HCT116 (cell line): Measurements from ENCODE around the gene SNAPC4. TPM values are rescaled to one million over a fixed set of nuclear protein-coding genes. Genes with fewer than 3 reads are reported as not detected.

Experiments used
- ATAC-seq: fragments of 200-7000 bp; cut with Tn5 transposase; 2 replicates; pipeline ENCODE4 v1.9.1; 2020; ENCODE audit warnings: mild to moderate bottlenecking, moderate library complexity
- BruUV-seq: library from RNA; stranded (reverse); fragments of 400-500 nt; replicated peaks from 2 replicates; lab custom pipeline; 2021; lab: Mats Ljungman, UMichigan
- CTCF ChIA-PET: fragments of 300-600 bp; sonication (Branson Sonifier 250); formaldehyde crosslinking; loops from one replicate; lab custom pipeline; 2021; ENCODE audit warnings: antibody characterized with exemption; lab: Charles Lee
- POLR2A ChIA-PET: fragments of 300-600, 350-600 bp; sonication (Branson Sonifier 250); formaldehyde crosslinking; loops from one replicate; lab custom pipeline; 2021; ENCODE audit warnings: antibody characterized with exemption; lab: Charles Lee
- RAD21 ChIA-PET, 2 experiments: fragments of 300-600 bp; sonication (Branson Sonifier 250); formaldehyde crosslinking; loops; one replicate each; lab custom pipeline; 2023; ENCODE audit warnings: low total read pairs in 2 of 2; ENCODE audit not compliant: uncharacterized antibody in 2 of 2, unreplicated experiment in 2 of 2, low non-redundant PET in 1 of 2; lab: Charles Lee
- DNase-seq: peaks from one replicate; pipeline ENCODE4 v3.0.0-alpha.2; 2010; ENCODE audit warnings: low read depth, low spot score
- H2AFZ ChIP-seq: fragments of 200-600 bp; shearing (Covaris generic), sonication (generic); 2 replicates; pipeline ENCODE4 v1.6.1; 2017; ENCODE audit warnings: low read depth, mixed run types, mixed read lengths, antibody characterized with exemption, low read length; ENCODE audit not compliant: poor library complexity, severe bottlenecking
- H3K27ac ChIP-seq: 2 replicates; pipeline ENCODE4 v1.5.1; 2012; ENCODE audit warnings: low read depth, low read length
- H3K27me3 ChIP-seq: fragments of 200-600 bp; sonication (generic); 2 replicates; pipeline ENCODE4 v1.6.1; 2016; ENCODE audit warnings: mixed run types, low read length, mixed read lengths; ENCODE audit not compliant: insufficient read depth
- H3K36me3 ChIP-seq, 2 experiments: fragments of 200-500 bp in 1 of 2; fragments of 200-600 bp in 1 of 2; sonication (Bioruptor generic) in 1 of 2; sonication (generic) in 1 of 2; 2 replicates each; pipeline versions ENCODE4 v1.5.1 to v1.6.1; 2014 to 2016; ENCODE audit warnings: low read length in 2 of 2, inconsistent platforms in 1 of 2, mixed read lengths in 1 of 2, mixed run types in 1 of 2; ENCODE audit not compliant: insufficient read depth in 2 of 2, control insufficient read depth in 1 of 2
- H3K4me1 ChIP-seq, 2 experiments: fragments of 200-600 bp in 1 of 2; sonication (generic) in 1 of 2; 2 replicates each; pipeline versions ENCODE4 v1.5.1 to v1.6.1; 2012 to 2017; ENCODE audit warnings: low read length in 2 of 2, inconsistent platforms in 1 of 2, mild to moderate bottlenecking in 1 of 2, mixed read lengths in 1 of 2, mixed run types in 1 of 2, moderate library complexity in 1 of 2; ENCODE audit not compliant: insufficient read depth in 2 of 2, control insufficient read depth in 1 of 2
- H3K4me2 ChIP-seq: fragments of 200-600 bp; sonication (generic); 2 replicates; pipeline ENCODE4 v1.6.1; 2017; ENCODE audit warnings: mixed run types, low read length, mixed read lengths
- H3K4me3 ChIP-seq, 2 experiments: fragments of 200-600 bp in 1 of 2; sonication (generic) in 1 of 2; replicated peaks in 1 of 2; 2 replicates each; pipeline ENCODE4 v1.5.1; 2011 to 2016; ENCODE audit warnings: low read length in 2 of 2, control low read depth in 1 of 2, low read depth in 1 of 2, mild to moderate bottlenecking in 1 of 2, mixed read lengths in 1 of 2, mixed run types in 1 of 2
- H3K79me2 ChIP-seq: fragments of 200-600 bp; sonication (generic); 2 replicates; pipeline ENCODE4 v1.6.1; 2017; ENCODE audit warnings: mild to moderate bottlenecking, mixed run types, low read length, moderate library complexity, mixed read lengths; ENCODE audit not compliant: insufficient read depth
- H3K9ac ChIP-seq: fragments of 200-600 bp; sonication (generic); 2 replicates; pipeline ENCODE4 v1.6.1; 2016; ENCODE audit warnings: low read length, mixed read lengths
- H3K9me2 ChIP-seq: fragments of 200-600 bp; sonication (generic), shearing (Covaris generic); 2 replicates; pipeline ENCODE4 v1.6.1; 2017; ENCODE audit warnings: mixed run types, mild to moderate bottlenecking, moderate library complexity; ENCODE audit not compliant: insufficient read depth
- H3K9me3 ChIP-seq, 2 experiments: fragments of 200-500 bp in 1 of 2; fragments of 200-600 bp in 1 of 2; sonication (Bioruptor generic) in 1 of 2; sonication (generic) in 1 of 2; 2 replicates each; pipeline ENCODE4 v1.6.1; 2014 to 2017; ENCODE audit warnings: low read length in 2 of 2, mixed read lengths in 2 of 2, inconsistent platforms in 1 of 2, low read depth in 1 of 2, mild to moderate bottlenecking in 1 of 2, mixed run types in 1 of 2, moderate library complexity in 1 of 2; ENCODE audit not compliant: control insufficient read depth in 1 of 2, insufficient read depth in 1 of 2
- H4K20me1 ChIP-seq: fragments of 200-600 bp; sonication (generic), shearing (Covaris generic); 2 replicates; pipeline ENCODE4 v1.6.1; 2017; ENCODE audit warnings: mixed run types, mild to moderate bottlenecking, moderate library complexity; ENCODE audit not compliant: insufficient read depth
- ATF3 ChIP-seq: IDR thresholded peaks from 2 replicates; pipeline ENCODE4 v1.6.1; 2012
- CBX3 ChIP-seq: IDR thresholded peaks from 2 replicates; pipeline ENCODE4 v1.6.1; 2012; ENCODE audit warnings: low read depth
- EGR1 ChIP-seq: IDR thresholded peaks from 2 replicates; pipeline ENCODE4 v1.6.1; 2012; ENCODE audit warnings: low read depth
- ELF1 ChIP-seq: IDR thresholded peaks from 2 replicates; pipeline ENCODE4 v1.6.1; 2012; ENCODE audit warnings: low read depth, borderline replicate concordance
- FOSL1 ChIP-seq: IDR thresholded peaks from 2 replicates; pipeline ENCODE4 v1.6.1; 2012; ENCODE audit warnings: low read depth
- JUND ChIP-seq: IDR thresholded peaks from 2 replicates; pipeline ENCODE4 v1.6.1; 2012
- POLR2A ChIP-seq: IDR thresholded peaks from 2 replicates; pipeline ENCODE4 v1.7.0; 2011; ENCODE audit warnings: borderline replicate concordance; ENCODE audit not compliant: insufficient read depth, insufficient read length; ENCODE audit errors: extremely low read depth
- POLR2AphosphoS5 ChIP-seq: IDR thresholded peaks from 2 replicates; pipeline ENCODE4 v1.6.1; 2011; ENCODE audit warnings: mild to moderate bottlenecking, low read depth, low read length, moderate library complexity
- REST ChIP-seq: IDR thresholded peaks from 2 replicates; pipeline ENCODE4 v1.6.1; 2012; ENCODE audit warnings: low read depth
- SIN3A ChIP-seq: IDR thresholded peaks from 2 replicates; pipeline ENCODE4 v1.6.1; 2012; ENCODE audit warnings: low read depth
- SRF ChIP-seq: IDR thresholded peaks from 2 replicates; pipeline ENCODE4 v1.6.1; 2012; ENCODE audit warnings: low read depth
- YY1 ChIP-seq: IDR thresholded peaks from 2 replicates; pipeline ENCODE4 v1.6.1; 2011; ENCODE audit warnings: low read length, low read depth, moderate library complexity, mild to moderate bottlenecking; ENCODE audit not compliant: insufficient replicate concordance; ENCODE audit errors: extremely low read depth
- ZBTB33 ChIP-seq: IDR thresholded peaks from 2 replicates; pipeline ENCODE4 v1.6.1; 2011; ENCODE audit warnings: mild to moderate bottlenecking, low read length, moderate library complexity; ENCODE audit not compliant: insufficient replicate concordance; ENCODE audit errors: extremely low read depth
- ZNF274 ChIP-seq: fragments of 200-500 bp; sonication (Bioruptor generic); IDR thresholded peaks from 2 replicates; pipeline ENCODE4 v1.6.1; 2014; ENCODE audit warnings: mild to moderate bottlenecking, low read depth, low read length, inconsistent platforms
- intact Hi-C: fragments of 100-400 bp; cut with micrococcal nuclease; formaldehyde crosslinking; loops from 2 replicates; pipeline ENCODE4 v1.10.0; 2022
- total RNA-seq: library from RNA; stranded (reverse); gene quantifications from one replicate; pipeline ENCODE4 v1.2.1, GENCODE V29; 2021; ENCODE audit not compliant: unreplicated experiment

The SNAPC4 gene
- total RNA-seq, 1 experiment from 2014 or later, result 20.4 TPM

- TF ChIP-seq ATF3, result no peak
- TF ChIP-seq FOSL1, result no peak
- TF ChIP-seq JUND, result no peak
Measured at GRCh38 chr9:136383436-136383835, 16.5 kb downstream of the SNAPC4 start (continued).

GRCh38 chr9:136381966-136382513 is 17.9 kb downstream of the SNAPC4 start:
- Histone ChIP-seq H3K4me2 (no peak overlapping the region), H3K79me2 (no peaks in the 10 kb centered on the region), H2AFZ (no peak overlapping the region), H3K9me2 (no peaks in the 10 kb centered on the region), H3K9me3 (no peaks in the 10 kb centered on the region), H3K36me3 (peaks cover 14 to 21% of the 10 kb centered on the region in 2 experiments; a peak in 3 of 4 replicates), H3K27ac (no peak overlapping the region), H3K27me3 (no peaks in the 10 kb centered on the region), H4K20me1 (no peaks in the 10 kb centered on the region), H3K4me3 (no peak overlapping the region), H3K9ac (no peak overlapping the region), H3K4me1 (no peaks in the 10 kb centered on the region)
- no peak for DNase-seq
- ATAC-seq, result no peak
- ChIA-PET CTCF (no interaction called here), POLR2A (no interaction called here), RAD21 (no interaction called here)
- BruUV-seq, result no TSS peak
- no peak for TF ChIP-seq ZNF274
- intact Hi-C loops, result no loop called here

GRCh38 chr9:136381311-136381710 is 18.7 kb downstream of the SNAPC4 start:
- H3K4me3 ChIP-seq, result no peak overlapping the region
- no peak for TF ChIP-seq ELF1
- no peak for TF ChIP-seq SIN3A
- TF ChIP-seq ZBTB33, result no peak
- no peak for TF ChIP-seq POLR2A
- no peak for TF ChIP-seq SRF
- TF ChIP-seq YY1, result no peak
- TF ChIP-seq FOSL1, result no peak
- TF ChIP-seq POLR2AphosphoS5, result no peak
- no peak for TF ChIP-seq JUND
- no peak for TF ChIP-seq CBX3
- no peak for TF ChIP-seq REST
- TF ChIP-seq EGR1, result no peak

More at GRCh38 chr9:136381311-136381710, 18.7 kb downstream of the SNAPC4 start:
- ATAC-seq (no peak), DNase-seq (no peak)
- no peaks in the 10 kb centered on the region for H3K79me2 ChIP-seq
- peaks cover 14 to 21% of the 10 kb centered on the region in 2 experiments; a peak in 3 of 4 replicates for H3K36me3 ChIP-seq
- intact Hi-C loops, result no loop called here
- no TSS peak for BruUV-seq
- ChIA-PET CTCF (no interaction called here), RAD21 (no interaction called here), POLR2A (no interaction called here)
- no peaks in the 10 kb centered on the region for H4K20me1 ChIP-seq
- H3K9me3 ChIP-seq, result no peaks in the 10 kb centered on the region
- no peak overlapping the region for H3K9ac ChIP-seq
- H3K27me3 ChIP-seq, result no peaks in the 10 kb centered on the region
- H3K4me1 ChIP-seq, result no peaks in the 10 kb centered on the region
- no peak overlapping the region for H2AFZ ChIP-seq
- H3K9me2 ChIP-seq, result no peaks in the 10 kb centered on the region
- H3K4me2 ChIP-seq, result no peak overlapping the region
- H3K27ac ChIP-seq, result no peak overlapping the region
